ENCODE measurements around the gene GPS1. TPM values are rescaled to one million over a fixed set of nuclear protein-coding genes. Genes with fewer than 3 reads are reported as not detected.

Gene GPS1
- total and polyA plus RNA-seq, 10 of the 15 experiments (the other 5 are each of a cell fraction or from before 2014, with no cell fraction given): 2.2 to 146 (median 77.7) TPM

DNA sequence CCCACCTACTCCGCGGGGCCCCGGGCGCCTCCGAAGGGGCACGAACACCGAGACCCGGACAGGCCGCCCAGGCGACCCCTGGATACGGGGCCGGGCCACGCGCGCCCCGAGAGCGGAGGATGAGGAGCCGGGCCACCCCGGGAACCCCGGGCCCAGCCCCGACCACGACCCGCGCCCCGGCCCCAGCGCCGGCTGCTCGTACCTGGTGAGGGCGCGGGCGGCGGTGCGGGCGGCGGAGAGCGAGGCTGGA, 46.1 kb downstream of the GPS1 start:
- no peak for DNase-seq (ENCODE audit: low read depth, low spot score)
- H3K4me1 ChIP-seq (ENCODE audit: control insufficient read depth, insufficient read depth, low read length): peaks cover 17% of the 10 kb centered on the region
- H3K9ac ChIP-seq (ENCODE audit: control insufficient read depth, insufficient read depth, low read length): peak overlapping the region; percentile 93
- ChIA-PET RAD21 (ENCODE audit: unreplicated experiment) (interaction anchor here (1.1 to 1.2 kb wide), 2 partner anchors 9 to 60 kb away, joined by 3 to 5 read pairs; partner anchors contain the start of gene DCXR), SMC1A (ENCODE audit: uncharacterized antibody, unreplicated experiment) (no interaction called here), CTCF (interaction anchor here (0.7 kb wide), 1 partner anchor 62 kb away, joined by 3 read pairs; no protein-coding TSS in a partner anchor), POLR2A (interaction anchor here (0.6 to 2.3 kb wide), 9 partner anchors 9 to 228 kb away, joined by 3 to 9 read pairs (median 4); partner anchors contain the start of genes CENPX and LRRC45)
- H3K27me3 ChIP-seq (replicated peaks in 1 of 2; ENCODE audit: control insufficient read depth in 2 of 2, insufficient read depth in 2 of 2, low read length in 1 of 2): no peaks in the 10 kb centered on the region
- peak overlapping the region; percentile 25; the same call in 1 of the 2 replicates for H3K4me2 ChIP-seq (ENCODE audit: control insufficient read depth, insufficient read depth)
- in situ Hi-C loops (cut with MboI) (no loop called here), intact Hi-C loops (cut with micrococcal nuclease; ENCODE audit: unreplicated experiment) (loop anchor here (1.0 to 5.0 kb wide), 3 partner anchors 46 to 237 kb away; partner anchors contain the start of genes DCXR, GPS1 and RFNG)
- WGBS (ENCODE audit: insufficient coverage, insufficient replicate concordance, low lambda C conversion rate, missing lambda C conversion rate): 2% methylated on average over 27 of the region's 36 CpGs
- no peaks in the 10 kb centered on the region for H3K9me3 ChIP-seq (replicated peaks; ENCODE audit: control insufficient read depth, insufficient read depth, low read length)
- peak overlapping the region; percentile 84 for H3K27ac ChIP-seq (ENCODE audit: control insufficient read depth, insufficient read depth)
- no peak for FAIRE-seq
- no peak for ATAC-seq
- no peak overlapping the region for H2AFZ ChIP-seq (ENCODE audit: control insufficient read depth, low read depth, low read length)
- H3K79me2 ChIP-seq (ENCODE audit: control insufficient read depth, insufficient read depth, low read length): peaks cover 47% of the 10 kb centered on the region
- BruUV-seq (replicated peaks): no TSS peak
- no peaks in the 10 kb centered on the region; the same call in 1 of the 2 replicates for H4K20me1 ChIP-seq (ENCODE audit: control insufficient read depth, insufficient read depth)
- H3K36me3 ChIP-seq (ENCODE audit: control insufficient read depth in 2 of 2, insufficient read depth in 2 of 2, low read length in 1 of 2): peaks cover 8 to 25% of the 10 kb centered on the region in 2 experiments; a peak in 3 of 4 replicates
- peak overlapping the region; percentile 92 for H3K4me3 ChIP-seq
- TF ChIP-seq RBBP5 (conservative IDR thresholded peaks at IDR 0.05) (no peak), EP300 (IDR thresholded peaks at IDR 0.05; ENCODE audit: borderline replicate concordance in 1 of 2, control insufficient read depth in 1 of 2, low read depth in 2 of 2, low read length in 2 of 2) (no peak), BRCA1 (IDR thresholded peaks at IDR 0.05; ENCODE audit: low read depth, low read length) (no peak), SPI1 (IDR thresholded peaks at IDR 0.05; ENCODE audit: borderline replicate concordance, insufficient read depth, low read depth, low read length) (no peak), RUNX3 (IDR thresholded peaks at IDR 0.05; ENCODE audit: low read length) (no peak), KLF5 (IDR thresholded peaks at IDR 0.05; ENCODE audit: partially characterized antibody) (no peak), RELA (IDR thresholded peaks at IDR 0.05; ENCODE audit: borderline replicate concordance, partially characterized antibody) (no peak), ZSCAN29 (IDR thresholded peaks at IDR 0.05) (no peak), ZNF217 (IDR thresholded peaks at IDR 0.05) (peak; percentile 24; the same call in 1 of the 2 replicates), JUND (IDR thresholded peaks at IDR 0.05; ENCODE audit: low read depth, low read length) (no peak), ZNF384 (IDR thresholded peaks at IDR 0.05; ENCODE audit: borderline replicate concordance, low read depth, low read length) (no peak)
- TF ChIP-seq, protein P1, sequence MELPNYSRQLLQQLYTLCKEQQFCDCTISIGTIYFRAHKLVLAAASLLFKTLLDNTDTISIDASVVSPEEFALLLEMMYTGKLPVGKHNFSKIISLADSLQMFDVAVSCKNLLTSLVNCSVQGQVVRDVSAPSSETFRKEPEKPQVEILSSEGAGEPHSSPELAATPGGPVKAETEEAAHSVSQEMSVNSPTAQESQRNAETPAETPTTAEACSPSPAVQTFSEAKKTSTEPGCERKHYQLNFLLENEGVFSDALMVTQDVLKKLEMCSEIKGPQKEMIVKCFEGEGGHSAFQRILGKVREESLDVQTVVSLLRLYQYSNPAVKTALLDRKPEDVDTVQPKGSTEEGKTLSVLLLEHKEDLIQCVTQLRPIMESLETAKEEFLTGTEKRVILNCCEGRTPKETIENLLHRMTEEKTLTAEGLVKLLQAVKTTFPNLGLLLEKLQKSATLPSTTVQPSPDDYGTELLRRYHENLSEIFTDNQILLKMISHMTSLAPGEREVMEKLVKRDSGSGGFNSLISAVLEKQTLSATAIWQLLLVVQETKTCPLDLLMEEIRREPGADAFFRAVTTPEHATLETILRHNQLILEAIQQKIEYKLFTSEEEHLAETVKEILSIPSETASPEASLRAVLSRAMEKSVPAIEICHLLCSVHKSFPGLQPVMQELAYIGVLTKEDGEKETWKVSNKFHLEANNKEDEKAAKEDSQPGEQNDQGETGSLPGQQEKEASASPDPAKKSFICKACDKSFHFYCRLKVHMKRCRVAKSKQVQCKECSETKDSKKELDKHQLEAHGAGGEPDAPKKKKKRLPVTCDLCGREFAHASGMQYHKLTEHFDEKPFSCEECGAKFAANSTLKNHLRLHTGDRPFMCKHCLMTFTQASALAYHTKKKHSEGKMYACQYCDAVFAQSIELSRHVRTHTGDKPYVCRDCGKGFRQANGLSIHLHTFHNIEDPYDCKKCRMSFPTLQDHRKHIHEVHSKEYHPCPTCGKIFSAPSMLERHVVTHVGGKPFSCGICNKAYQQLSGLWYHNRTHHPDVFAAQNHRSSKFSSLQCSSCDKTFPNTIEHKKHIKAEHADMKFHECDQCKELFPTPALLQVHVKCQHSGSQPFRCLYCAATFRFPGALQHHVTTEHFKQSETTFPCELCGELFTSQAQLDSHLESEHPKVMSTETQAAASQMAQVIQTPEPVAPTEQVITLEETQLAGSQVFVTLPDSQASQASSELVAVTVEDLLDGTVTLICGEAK (IDR thresholded peaks at IDR 0.05; ENCODE audit: borderline replicate concordance): no peak
- TF ChIP-seq, protein P2, sequence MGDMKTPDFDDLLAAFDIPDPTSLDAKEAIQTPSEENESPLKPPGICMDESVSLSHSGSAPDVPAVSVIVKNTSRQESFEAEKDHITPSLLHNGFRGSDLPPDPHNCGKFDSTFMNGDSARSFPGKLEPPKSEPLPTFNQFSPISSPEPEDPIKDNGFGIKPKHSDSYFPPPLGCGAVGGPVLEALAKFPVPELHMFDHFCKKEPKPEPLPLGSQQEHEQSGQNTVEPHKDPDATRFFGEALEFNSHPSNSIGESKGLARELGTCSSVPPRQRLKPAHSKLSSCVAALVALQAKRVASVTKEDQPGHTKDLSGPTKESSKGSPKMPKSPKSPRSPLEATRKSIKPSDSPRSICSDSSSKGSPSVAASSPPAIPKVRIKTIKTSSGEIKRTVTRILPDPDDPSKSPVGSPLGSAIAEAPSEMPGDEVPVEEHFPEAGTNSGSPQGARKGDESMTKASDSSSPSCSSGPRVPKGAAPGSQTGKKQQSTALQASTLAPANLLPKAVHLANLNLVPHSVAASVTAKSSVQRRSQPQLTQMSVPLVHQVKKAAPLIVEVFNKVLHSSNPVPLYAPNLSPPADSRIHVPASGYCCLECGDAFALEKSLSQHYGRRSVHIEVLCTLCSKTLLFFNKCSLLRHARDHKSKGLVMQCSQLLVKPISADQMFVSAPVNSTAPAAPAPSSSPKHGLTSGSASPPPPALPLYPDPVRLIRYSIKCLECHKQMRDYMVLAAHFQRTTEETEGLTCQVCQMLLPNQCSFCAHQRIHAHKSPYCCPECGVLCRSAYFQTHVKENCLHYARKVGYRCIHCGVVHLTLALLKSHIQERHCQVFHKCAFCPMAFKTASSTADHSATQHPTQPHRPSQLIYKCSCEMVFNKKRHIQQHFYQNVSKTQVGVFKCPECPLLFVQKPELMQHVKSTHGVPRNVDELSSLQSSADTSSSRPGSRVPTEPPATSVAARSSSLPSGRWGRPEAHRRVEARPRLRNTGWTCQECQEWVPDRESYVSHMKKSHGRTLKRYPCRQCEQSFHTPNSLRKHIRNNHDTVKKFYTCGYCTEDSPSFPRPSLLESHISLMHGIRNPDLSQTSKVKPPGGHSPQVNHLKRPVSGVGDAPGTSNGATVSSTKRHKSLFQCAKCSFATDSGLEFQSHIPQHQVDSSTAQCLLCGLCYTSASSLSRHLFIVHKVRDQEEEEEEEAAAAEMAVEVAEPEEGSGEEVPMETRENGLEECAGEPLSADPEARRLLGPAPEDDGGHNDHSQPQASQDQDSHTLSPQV (IDR thresholded peaks at IDR 0.05): no peak
- TF ChIP-seq, protein P3, sequence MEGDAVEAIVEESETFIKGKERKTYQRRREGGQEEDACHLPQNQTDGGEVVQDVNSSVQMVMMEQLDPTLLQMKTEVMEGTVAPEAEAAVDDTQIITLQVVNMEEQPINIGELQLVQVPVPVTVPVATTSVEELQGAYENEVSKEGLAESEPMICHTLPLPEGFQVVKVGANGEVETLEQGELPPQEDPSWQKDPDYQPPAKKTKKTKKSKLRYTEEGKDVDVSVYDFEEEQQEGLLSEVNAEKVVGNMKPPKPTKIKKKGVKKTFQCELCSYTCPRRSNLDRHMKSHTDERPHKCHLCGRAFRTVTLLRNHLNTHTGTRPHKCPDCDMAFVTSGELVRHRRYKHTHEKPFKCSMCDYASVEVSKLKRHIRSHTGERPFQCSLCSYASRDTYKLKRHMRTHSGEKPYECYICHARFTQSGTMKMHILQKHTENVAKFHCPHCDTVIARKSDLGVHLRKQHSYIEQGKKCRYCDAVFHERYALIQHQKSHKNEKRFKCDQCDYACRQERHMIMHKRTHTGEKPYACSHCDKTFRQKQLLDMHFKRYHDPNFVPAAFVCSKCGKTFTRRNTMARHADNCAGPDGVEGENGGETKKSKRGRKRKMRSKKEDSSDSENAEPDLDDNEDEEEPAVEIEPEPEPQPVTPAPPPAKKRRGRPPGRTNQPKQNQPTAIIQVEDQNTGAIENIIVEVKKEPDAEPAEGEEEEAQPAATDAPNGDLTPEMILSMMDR (IDR thresholded peaks at IDR 0.05 in 2 of 3, conservative IDR thresholded peaks at IDR 0.05 in 1 of 3; ENCODE audit: control insufficient read depth in 2 of 3, extremely low read depth in 1 of 3, insufficient read depth in 1 of 3, low read depth in 3 of 3, low read length in 3 of 3): no peak
